Stimulated activated CD8-positive, alpha-beta memory T cell treated with anti-CD3 and anti-CD28 coated beads, Interleukin-12 subunit alpha, Interleukin-12 subunit beta, amount 100 ng/mL, for 24 hours (primary cell): ENCODE data around the gene PTPRN2.
"Not testable (repeated sequence)": the region's sequence is repeated elsewhere in the genome, so short reads cannot be mapped to it uniquely, and the experiment has no call there.

Experiments
- DNase-seq: peaks from one replicate; pipeline ENCODE4 v3.0.0-alpha.2; 2020; ENCODE audit errors: extremely low read depth

PTPRN2 gene

DNA sequence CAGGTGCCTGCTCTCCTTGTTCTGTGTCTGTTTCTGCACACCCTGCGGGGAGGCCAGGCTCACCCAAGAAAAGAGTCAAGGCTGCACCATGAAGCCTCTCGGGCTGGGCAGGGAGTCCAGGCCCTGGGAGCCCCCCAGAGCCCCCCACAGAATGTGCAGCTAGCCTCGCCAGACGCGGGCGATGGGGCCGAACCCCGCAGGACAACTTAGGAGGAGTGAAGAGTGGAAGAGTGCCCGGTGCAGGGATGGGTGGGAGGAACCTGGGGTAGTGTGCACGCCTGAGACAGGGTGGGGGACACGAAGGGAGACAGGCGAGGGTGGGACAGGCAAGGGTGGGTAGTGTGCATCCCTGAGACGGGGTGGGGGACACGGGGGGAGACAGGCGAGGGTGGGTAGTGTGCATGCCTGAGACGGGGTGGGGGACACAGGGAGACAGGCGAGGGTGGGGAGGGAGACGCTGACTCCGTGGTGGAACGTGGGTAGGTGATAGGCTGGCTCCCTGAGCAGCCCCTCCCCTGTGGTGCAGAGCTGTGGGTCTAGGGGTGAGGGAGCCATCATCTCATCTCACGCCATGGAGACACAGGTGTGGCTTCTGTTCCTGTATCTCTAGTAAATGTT, 635.5 kb downstream of the PTPRN2 start:
- DNase-seq = no peak

- no peak for DNase-seq
Measured at GRCh38 chr7:157951300-157952049, 636.1 kb downstream of the PTPRN2 start.

GRCh38 chr7:157949711-157950110, 637.9 kb downstream of the PTPRN2 start:
- DNase-seq = no peak

DNA sequence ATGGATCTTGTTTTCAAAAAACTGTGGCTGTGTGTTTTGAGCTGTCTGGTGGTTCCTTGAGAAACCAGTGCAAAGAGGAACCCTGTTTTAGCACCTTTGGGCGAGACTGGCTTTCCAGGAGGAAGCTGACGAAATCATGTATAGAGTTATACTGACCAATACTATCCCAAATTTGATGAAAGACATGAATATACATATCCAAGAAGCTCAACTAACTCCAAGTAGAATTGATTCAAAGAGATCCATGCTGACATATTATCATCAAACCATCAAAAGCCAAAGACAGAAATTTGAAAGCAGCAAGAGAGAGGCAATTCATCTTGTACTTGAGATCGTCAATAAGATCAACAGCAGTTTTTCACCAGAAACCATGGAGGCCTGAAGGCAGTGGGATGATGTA, 640.1 kb downstream of the PTPRN2 start:
- DNase-seq = no peak

GRCh38 chr7:157946398-157947060, 641.1 kb downstream of the PTPRN2 start:
- DNase-seq = no peak

- no peak for DNase-seq
Measured at GRCh38 chr7:157945401-157945800, 642.2 kb downstream of the PTPRN2 start.

GRCh38 chr7:157944734-157945291, 642.8 kb downstream of the PTPRN2 start:
- no peak for DNase-seq

DNA sequence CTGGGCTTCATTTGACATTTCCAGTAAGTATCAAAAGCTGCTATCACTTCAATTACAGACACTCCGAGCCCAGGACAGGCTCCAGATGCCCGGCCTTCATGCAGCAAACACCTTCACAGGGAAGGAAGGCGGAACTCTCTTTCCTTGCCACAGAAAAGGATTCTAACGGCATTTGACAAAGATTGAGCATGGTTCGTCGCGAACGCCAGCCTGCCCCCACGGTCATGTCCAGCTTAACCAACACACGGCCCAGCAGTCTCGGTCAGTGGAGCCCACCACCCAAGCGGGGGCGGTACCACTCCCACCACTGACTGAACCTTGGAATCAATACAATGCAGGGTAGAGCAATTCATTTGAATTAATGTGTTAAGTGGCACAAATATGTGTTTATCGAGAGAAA, 643.6 kb downstream of the PTPRN2 start:
- no peak for DNase-seq

DNA sequence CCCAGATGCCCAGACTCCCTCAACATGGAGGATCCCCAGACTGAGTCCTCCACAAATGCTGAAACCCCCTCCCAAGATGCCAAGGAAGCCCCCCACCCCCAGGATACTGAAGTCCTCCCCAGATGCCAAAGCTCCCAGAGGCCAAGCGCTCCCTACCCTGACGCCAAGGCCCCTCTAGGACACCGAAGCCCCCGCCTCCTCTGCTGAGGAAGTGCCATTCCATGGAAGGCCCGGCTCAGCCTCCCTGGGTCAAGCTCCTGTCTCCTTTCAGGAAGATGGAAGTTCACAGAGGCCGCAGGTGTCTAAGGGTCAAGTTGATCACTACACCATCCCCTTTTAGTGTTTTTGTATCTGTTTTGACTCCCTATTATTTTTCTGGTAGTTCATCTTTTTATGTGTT, 644.1 kb downstream of the PTPRN2 start:
- no peak for DNase-seq

DNA sequence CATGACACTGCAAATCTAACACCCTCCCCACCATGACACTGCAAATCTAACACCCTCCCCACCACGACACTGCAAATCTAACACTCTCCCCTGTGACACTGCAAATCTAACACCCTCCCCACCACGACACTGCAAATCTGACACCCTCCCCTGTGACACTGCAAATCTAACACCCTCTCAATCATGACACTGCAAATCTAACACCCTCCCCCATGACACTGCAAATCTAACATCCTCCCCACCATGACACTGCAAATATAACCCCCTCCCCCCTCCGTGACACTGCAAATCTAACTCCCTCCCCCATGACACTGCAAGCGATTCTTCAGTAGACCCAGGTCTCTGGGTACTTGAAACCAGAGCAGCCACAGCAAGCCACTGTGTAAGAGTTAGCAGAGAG, 646.4 kb downstream of the PTPRN2 start:
- no peak for DNase-seq

DNA sequence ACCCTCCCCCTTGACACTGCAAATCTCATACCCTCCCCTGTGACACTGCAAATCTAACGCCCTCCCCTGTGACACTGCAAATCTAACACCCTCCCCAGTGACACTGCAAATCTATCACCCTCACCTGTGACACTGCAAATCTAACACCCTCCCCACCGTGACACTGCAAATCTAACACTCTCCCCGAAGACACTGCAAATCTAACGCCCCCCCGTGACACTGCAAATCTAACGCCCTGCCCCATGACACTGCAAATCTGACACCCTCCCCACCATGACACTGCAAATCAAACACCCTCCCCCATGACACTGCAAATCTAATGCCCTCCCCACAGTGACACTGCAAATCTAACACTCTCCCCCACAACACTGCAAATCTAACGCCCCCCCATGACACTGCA, 647.1 kb downstream of the PTPRN2 start:
- no peak for DNase-seq

DNA sequence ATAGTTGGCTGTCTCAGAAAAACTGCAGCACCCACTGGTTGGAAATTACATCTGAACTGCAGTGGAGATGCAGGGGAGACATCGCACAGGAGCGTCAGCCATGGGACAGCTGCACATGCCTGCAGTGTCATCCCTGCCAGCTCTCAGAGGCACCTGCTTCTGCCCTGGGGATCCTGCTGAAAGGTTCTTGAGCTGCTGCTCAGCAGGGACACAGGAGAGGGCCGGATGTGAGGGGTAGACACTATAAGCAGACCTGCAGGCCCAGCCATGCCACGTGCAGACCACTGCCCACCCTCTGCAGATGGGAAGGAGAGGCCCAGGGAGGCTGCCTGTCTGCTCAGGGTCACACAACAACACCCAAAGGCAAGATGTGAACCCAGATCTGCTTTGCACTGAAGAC, 649.4 kb downstream of the PTPRN2 start:
- DNase-seq = no peak

DNA sequence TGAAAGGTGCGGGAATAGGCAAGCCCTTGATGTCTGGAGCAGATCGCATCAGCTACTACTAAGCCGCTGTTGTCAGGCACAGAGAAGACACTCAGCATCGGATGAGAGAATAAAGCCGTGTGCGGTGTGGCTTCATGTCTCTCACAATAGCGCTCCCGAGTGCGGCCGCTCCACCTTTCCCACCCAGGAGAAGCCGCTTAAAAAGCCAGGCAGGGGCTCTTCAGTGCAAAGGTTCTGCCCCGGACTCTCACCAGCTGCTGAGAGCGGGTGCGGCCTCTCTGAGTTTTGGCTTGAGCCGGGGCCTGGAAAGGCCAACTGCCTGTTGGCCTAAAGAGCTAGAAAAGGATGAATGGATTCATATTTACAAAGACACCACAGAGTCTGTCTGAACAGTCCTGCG, 650.2 kb downstream of the PTPRN2 start:
- DNase-seq = no peak

GRCh38 chr7:157936976-157937375, 650.6 kb downstream of the PTPRN2 start:
- no peak for DNase-seq

GRCh38 chr7:157935721-157936120, 651.9 kb downstream of the PTPRN2 start:
- DNase-seq = not testable (repeated sequence)

DNA sequence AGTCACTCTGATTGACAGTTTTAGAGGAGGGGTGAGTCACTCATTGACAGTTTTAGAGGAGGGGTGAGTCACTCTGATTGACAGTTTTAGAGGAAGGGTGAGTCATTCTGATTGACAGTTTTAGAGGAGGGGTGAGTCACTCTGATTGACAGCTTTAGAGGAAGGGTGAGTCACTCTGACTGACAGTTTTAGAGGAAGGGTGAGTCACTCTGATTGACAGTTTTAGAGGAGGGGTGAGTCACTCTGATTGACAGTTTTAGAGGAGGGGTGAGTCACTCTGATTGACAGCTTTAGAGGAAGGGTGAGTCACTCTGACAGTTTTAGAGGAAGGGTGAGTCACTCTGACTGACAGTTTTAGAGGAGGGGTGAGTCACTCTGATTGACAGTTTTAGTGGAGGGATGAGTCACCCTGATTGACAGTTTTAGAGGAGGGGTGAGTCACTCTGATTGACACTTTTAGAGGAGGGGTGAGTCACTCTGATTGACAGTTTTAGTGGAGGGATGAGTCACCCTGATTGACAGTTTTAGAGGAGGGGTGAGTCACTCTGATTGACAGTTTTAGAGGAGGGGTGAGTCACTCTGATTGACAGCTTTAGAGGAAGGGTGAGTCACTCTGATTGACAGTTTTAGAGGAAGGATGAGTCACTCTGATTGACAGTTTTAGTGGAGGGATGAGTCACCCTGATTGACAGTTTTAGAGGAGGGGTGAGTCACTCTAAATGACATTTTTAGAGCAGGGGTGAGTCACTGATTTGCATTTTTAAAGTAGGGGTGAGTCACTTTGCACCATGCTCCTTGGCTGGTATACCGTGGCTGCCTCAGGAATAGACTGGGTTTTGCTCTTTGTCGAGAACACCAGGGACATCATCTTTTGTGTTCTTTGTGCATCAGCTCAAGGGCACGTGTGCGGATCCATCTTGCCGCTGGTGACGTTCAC, 654.1 kb downstream of the PTPRN2 start:
- not testable (repeated sequence) for DNase-seq

DNA sequence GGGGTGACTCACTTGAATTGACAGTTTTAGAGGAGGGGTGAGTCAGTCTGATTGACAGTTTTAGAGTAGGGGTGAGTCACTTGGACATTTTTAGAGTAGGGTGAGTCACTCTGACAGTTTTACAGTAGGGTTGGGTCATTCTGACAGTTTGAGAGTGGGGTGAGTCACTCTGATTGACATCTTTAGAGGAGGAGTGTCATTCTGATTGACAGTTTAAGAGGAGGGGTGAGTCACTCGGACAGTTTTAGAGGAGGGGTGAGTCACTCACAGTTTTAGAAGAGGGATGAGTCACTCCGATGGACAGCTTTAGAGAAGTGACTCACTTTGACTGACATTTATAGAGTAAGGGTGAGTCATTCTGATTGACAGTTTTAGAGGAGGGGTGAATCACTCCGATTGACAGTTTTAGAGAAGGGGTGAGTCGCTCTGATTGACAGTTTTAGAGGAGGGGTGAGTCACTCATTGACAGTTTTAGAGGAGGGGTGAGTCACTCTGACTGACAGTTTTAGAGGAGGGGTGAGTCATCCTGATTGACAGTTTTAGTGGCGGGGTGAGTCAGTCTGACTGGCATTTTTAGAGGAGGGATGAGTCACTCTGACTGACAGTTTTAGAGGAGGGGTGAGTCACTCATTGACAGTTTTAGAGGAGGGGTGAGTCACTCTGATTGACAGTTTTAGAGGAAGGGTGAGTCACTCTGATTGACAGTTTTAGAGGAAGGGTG, 655.0 kb downstream of the PTPRN2 start:
- no peak for DNase-seq

- no peak for DNase-seq
Measured at GRCh38 chr7:157930926-157931466, 656.6 kb downstream of the PTPRN2 start.

- DNase-seq = no peak
Measured at GRCh38 chr7:157930441-157930840, 657.2 kb downstream of the PTPRN2 start.

GRCh38 chr7:157929671-157930070, 658.0 kb downstream of the PTPRN2 start:
- no peak for DNase-seq
